HG03025 (cell line): Measurements from ENCODE around the gene NTM.

Source experiments
- ATAC-seq: cut with Tn5 transposase; IDR thresholded peaks from one replicate; pipeline ENCODE4 v1.9.1; 2021; ENCODE audit warnings: mild to moderate bottlenecking, moderate library complexity; ENCODE audit not compliant: unreplicated experiment, low FRiP score

NTM gene

GRCh38 chr11:131662317-131662972, 292.0 kb downstream of the NTM start:
- no peak for ATAC-seq

- ATAC-seq = no peak
Observed at GRCh38 chr11:131662993-131663392, 292.6 kb downstream of the NTM start.

GRCh38 chr11:131663405-131664200, 293.2 kb downstream of the NTM start:
- ATAC-seq = no peak

GRCh38 chr11:131664293-131664692, 293.9 kb downstream of the NTM start:
- ATAC-seq = no peak

GRCh38 chr11:131664816-131665215, 294.4 kb downstream of the NTM start:
- ATAC-seq = no peak

- no peak for ATAC-seq
Observed at GRCh38 chr11:131665344-131665968, 295.0 kb downstream of the NTM start.

- ATAC-seq = no peak
Observed at GRCh38 chr11:131666006-131666405, 295.6 kb downstream of the NTM start.

- no peak for ATAC-seq
Observed at GRCh38 chr11:131666617-131667016, 296.2 kb downstream of the NTM start.

- no peak for ATAC-seq
Observed at GRCh38 chr11:131667566-131667965, 297.2 kb downstream of the NTM start.

GRCh38 chr11:131668500-131669400, 298.3 kb downstream of the NTM start:
- ATAC-seq = no peak

GRCh38 chr11:131669401-131669780, 299.0 kb downstream of the NTM start:
- no peak for ATAC-seq

GRCh38 chr11:131670876-131671275, 300.5 kb downstream of the NTM start:
- ATAC-seq = no peak

GRCh38 chr11:131671320-131671719, 300.9 kb downstream of the NTM start:
- ATAC-seq = no peak

GRCh38 chr11:131671734-131672133, 301.3 kb downstream of the NTM start:
- ATAC-seq = no peak

- no peak for ATAC-seq
Observed at GRCh38 chr11:131672191-131672590, 301.8 kb downstream of the NTM start.

- peak; percentile 67 for ATAC-seq
Observed at GRCh38 chr11:131674051-131674755, 303.8 kb downstream of the NTM start.

GRCh38 chr11:131675121-131675888, 304.9 kb downstream of the NTM start:
- ATAC-seq = no peak

GRCh38 chr11:131677828-131678470, 307.5 kb downstream of the NTM start:
- no peak for ATAC-seq
